T-helper 1 cell (primary cell): ENCODE results near the gene FBXO30.

Experiments
- DNase-seq, 5 donors: peaks; one replicate each; pipeline ENCODE4 v3.0.0-alpha.2; 2012 to 2020

The FBXO30 gene

DNA sequence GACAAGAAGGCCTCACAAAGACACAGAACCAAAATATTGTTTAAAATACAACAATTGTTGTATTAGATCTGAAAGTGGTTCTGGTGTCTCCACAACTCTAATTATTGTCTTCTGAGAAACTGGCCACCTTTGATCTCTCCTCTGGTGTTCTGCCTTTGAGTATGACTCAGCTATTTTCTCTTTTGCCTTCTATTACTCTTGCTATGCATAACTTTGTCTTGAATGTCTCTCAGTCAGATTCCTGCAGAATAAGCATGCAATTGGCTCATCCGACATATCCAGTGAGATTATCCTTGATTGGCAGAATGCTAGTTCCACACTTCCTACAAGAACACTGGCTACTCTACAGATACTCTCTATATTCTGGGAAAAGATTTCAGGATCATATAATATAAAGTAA lies 65.0 kb downstream of the FBXO30 start:
- peak in 1 of 5 donors; percentile 28 for DNase-seq

DNA sequence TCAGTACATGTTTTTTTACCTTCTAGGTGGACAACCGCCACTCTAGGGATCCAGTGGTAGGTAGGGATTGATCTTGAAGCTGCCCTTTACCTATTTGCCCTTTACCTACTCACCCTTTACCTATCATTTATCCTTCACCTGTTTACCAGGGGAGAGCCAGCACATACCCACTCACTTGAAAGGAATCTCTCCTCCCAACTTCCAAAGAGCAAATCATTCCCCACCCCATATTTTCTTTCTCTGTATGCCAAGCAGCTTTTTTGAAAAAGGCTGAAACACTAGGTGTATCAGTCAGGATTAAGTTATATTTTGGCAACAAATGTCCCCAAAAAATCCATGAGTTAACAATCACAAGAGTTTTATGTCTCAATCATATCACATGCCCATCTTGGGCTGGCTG lies 68.7 kb downstream of the FBXO30 start:
- no peak for DNase-seq

DNA sequence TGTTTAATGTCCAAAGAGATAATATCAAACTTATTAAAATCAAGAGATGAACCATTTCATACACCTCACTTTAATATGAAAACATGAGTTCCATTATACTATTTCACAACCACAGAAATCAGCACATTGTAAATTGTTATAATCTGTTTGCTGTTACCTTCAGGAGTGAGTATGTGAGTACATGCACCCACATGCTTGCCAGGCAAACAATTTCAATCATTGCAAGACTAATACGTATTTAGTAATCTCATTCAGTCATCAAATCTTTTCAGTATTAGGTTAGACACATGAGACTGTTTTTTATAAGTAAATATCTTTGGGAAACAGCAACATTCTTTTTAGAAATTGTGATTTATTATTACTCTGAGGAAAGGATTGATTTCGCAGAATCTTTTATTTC lies 70.0 kb downstream of the FBXO30 start:
- DNase-seq, result no peak
